Globus pallidus (tissue), 1 donor: ENCODE measurements around the gene NHERF2.
A peak's percentile ranks its signal among the peaks of the same experiment; 100 is the strongest.
"Not testable (repeated sequence)": the region's sequence is repeated elsewhere in the genome, so short reads cannot be mapped to it uniquely, and the experiment has no call there.

Experiments used
- DNase-seq: peaks from one replicate; pipeline ENCODE4 v3.0.0-alpha.2; 2015; ENCODE audit warnings: low spot score

NHERF2 gene

GRCh38 chr16:2007081-2007836 is 19.4 kb upstream of the NHERF2 start:
- DNase-seq: no peak

GRCh38 chr16:2008009-2008526 is 18.6 kb upstream of the NHERF2 start:
- DNase-seq: no peak

GRCh38 chr16:2008631-2009163 is 18.0 kb upstream of the NHERF2 start:
- DNase-seq: no peak

- DNase-seq: no peak
These were observed 17.5 kb upstream of the NHERF2 start for GRCh38 chr16:2009164-2009711.

GRCh38 chr16:2009791-2010510 is 16.8 kb upstream of the NHERF2 start, which contains the start of gene ZNF598:
ZNF598 (minus strand) TSS chr16:2009821.
- peak; percentile 88 for DNase-seq

- not testable (repeated sequence) for DNase-seq
These were observed 15.0 kb upstream of the NHERF2 start for GRCh38 chr16:2011726-2012125.

GRCh38 chr16:2013527-2013926 is 13.2 kb upstream of the NHERF2 start:
- DNase-seq: no peak

GRCh38 chr16:2015117-2015946 is 11.4 kb upstream of the NHERF2 start:
- no peak for DNase-seq

- DNase-seq: no peak
These were observed 10.8 kb upstream of the NHERF2 start for GRCh38 chr16:2015947-2016208.

- no peak for DNase-seq
These were observed 10.2 kb upstream of the NHERF2 start for GRCh38 chr16:2016407-2016922.

GRCh38 chr16:2019518-2019920 is 7.2 kb upstream of the NHERF2 start, which contains the start of gene NPW:
NPW (plus strand) TSS chr16:2019785.
- DNase-seq: no peak

GRCh38 chr16:2019921-2020831 is 6.5 kb upstream of the NHERF2 start:
- DNase-seq: no peak

GRCh38 chr16:2022723-2023091 is 4.0 kb upstream of the NHERF2 start:
- no peak for DNase-seq

- DNase-seq: peak; percentile 81
These were observed 3.3 kb upstream of the NHERF2 start for GRCh38 chr16:2023092-2024031.

- no peak for DNase-seq
These were observed 2.7 kb upstream of the NHERF2 start for GRCh38 chr16:2024032-2024420.

- DNase-seq: no peak
These were observed 1.5 kb upstream of the NHERF2 start for GRCh38 chr16:2025251-2025650.

GRCh38 chr16:2025878-2026460 is 733 bp upstream of the NHERF2 start:
- no peak for DNase-seq

GRCh38 chr16:2027024-2028010 is 615 bp downstream of the NHERF2 start:
- DNase-seq: no peak
